ENCODE data around the gene GPATCH2. TPM values are rescaled to one million over a fixed set of nuclear protein-coding genes. Genes with fewer than 3 reads are reported as not detected.

The GPATCH2 gene
- total RNA-seq, 1 experiment from 2014 or later = 11.3 TPM

DNA sequence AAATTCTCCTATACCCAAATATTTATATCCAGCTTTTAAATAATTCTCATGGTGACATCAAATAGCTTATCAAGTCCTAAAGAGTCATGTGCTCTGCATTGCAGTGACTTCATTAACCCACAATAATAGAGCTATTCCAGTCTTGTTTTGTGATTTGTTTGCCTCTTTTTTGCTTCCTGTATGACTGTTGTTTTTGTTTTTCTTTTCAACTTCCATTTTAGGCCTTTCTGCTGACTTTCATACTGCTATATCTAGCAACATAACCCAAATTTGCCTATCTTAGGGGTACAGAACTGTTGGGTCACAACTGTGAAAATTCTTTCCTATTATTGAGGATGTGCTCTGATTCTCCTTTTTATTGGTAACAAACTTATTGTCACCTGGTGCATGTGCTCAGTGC lies 30.5 kb upstream of the GPATCH2 start:
- H2AFZ ChIP-seq (ENCODE audit: low read depth, low read length, poor library complexity, severe bottlenecking) = peak overlapping the region; percentile 11
- no peak overlapping the region for H3K27ac ChIP-seq (ENCODE audit: low read depth, low read length)

More for the DNA sequence above, 30.5 kb upstream of the GPATCH2 start:
- Histone ChIP-seq H3K79me2 (ENCODE audit: insufficient read depth, low read length) (no peaks in the 10 kb centered on the region), H3K4me3 (replicated peaks in 1 of 2; ENCODE audit: low read depth in 1 of 2, low read length in 2 of 2) (no peak overlapping the region), H3K9me2 (ENCODE audit: insufficient read depth) (no peaks in the 10 kb centered on the region), H3K4me1 (ENCODE audit: control insufficient read depth in 1 of 2, insufficient read depth in 2 of 2, low read length in 2 of 2) (peaks cover 0 to 16% of the 10 kb centered on the region in 2 experiments; a peak in 2 of 4 replicates), H4K20me1 (ENCODE audit: insufficient read depth) (no peaks in the 10 kb centered on the region), H3K9me3 (ENCODE audit: control insufficient read depth in 1 of 2, insufficient read depth in 1 of 2, low read depth in 1 of 2, low read length in 2 of 2) (no peaks in the 10 kb centered on the region), H3K27me3 (ENCODE audit: insufficient read depth, low read length) (no peaks in the 10 kb centered on the region), H3K9ac (ENCODE audit: low read length) (no peak overlapping the region), H3K36me3 (ENCODE audit: control insufficient read depth in 1 of 2, insufficient read depth in 2 of 2, low read length in 2 of 2) (no peaks in the 10 kb centered on the region), H3K4me2 (ENCODE audit: low read length) (peak overlapping the region; percentile 55; the same call in 1 of the 2 replicates)
- BruUV-seq (replicated peaks) = no TSS peak
- intact Hi-C loops (cut with micrococcal nuclease) = no loop called here
- ATAC-seq (no peak), DNase-seq (ENCODE audit: low read depth, low spot score) (no peak)
- no peak for TF ChIP-seq CBX3 (IDR thresholded peaks at IDR 0.05; ENCODE audit: low read depth)
- no peak for TF ChIP-seq SRF (IDR thresholded peaks at IDR 0.05; ENCODE audit: low read depth)
- TF ChIP-seq, protein P1, sequence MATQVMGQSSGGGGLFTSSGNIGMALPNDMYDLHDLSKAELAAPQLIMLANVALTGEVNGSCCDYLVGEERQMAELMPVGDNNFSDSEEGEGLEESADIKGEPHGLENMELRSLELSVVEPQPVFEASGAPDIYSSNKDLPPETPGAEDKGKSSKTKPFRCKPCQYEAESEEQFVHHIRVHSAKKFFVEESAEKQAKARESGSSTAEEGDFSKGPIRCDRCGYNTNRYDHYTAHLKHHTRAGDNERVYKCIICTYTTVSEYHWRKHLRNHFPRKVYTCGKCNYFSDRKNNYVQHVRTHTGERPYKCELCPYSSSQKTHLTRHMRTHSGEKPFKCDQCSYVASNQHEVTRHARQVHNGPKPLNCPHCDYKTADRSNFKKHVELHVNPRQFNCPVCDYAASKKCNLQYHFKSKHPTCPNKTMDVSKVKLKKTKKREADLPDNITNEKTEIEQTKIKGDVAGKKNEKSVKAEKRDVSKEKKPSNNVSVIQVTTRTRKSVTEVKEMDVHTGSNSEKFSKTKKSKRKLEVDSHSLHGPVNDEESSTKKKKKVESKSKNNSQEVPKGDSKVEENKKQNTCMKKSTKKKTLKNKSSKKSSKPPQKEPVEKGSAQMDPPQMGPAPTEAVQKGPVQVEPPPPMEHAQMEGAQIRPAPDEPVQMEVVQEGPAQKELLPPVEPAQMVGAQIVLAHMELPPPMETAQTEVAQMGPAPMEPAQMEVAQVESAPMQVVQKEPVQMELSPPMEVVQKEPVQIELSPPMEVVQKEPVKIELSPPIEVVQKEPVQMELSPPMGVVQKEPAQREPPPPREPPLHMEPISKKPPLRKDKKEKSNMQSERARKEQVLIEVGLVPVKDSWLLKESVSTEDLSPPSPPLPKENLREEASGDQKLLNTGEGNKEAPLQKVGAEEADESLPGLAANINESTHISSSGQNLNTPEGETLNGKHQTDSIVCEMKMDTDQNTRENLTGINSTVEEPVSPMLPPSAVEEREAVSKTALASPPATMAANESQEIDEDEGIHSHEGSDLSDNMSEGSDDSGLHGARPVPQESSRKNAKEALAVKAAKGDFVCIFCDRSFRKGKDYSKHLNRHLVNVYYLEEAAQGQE (IDR thresholded peaks at IDR 0.05; ENCODE audit: low read depth) = no peak
- TF ChIP-seq, protein P2, sequence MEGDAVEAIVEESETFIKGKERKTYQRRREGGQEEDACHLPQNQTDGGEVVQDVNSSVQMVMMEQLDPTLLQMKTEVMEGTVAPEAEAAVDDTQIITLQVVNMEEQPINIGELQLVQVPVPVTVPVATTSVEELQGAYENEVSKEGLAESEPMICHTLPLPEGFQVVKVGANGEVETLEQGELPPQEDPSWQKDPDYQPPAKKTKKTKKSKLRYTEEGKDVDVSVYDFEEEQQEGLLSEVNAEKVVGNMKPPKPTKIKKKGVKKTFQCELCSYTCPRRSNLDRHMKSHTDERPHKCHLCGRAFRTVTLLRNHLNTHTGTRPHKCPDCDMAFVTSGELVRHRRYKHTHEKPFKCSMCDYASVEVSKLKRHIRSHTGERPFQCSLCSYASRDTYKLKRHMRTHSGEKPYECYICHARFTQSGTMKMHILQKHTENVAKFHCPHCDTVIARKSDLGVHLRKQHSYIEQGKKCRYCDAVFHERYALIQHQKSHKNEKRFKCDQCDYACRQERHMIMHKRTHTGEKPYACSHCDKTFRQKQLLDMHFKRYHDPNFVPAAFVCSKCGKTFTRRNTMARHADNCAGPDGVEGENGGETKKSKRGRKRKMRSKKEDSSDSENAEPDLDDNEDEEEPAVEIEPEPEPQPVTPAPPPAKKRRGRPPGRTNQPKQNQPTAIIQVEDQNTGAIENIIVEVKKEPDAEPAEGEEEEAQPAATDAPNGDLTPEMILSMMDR (IDR thresholded peaks at IDR 0.05 in 2 of 3, conservative IDR thresholded peaks at IDR 0.05 in 1 of 3; ENCODE audit: borderline replicate concordance in 1 of 3, insufficient read depth in 1 of 3, low read depth in 2 of 3, low read length in 2 of 3) = no peak
- TF ChIP-seq ZNF274 (IDR thresholded peaks at IDR 0.05; ENCODE audit: low read depth, low read length) = no peak
- no peak for TF ChIP-seq CEBPB (IDR thresholded peaks at IDR 0.05; ENCODE audit: low read depth)
- RAD21 ChIA-PET (ENCODE audit: low non-redundant PET in 1 of 2, low total read pairs in 2 of 2, uncharacterized antibody in 2 of 2, unreplicated experiment in 2 of 2) = no interaction called here
- POLR2A ChIA-PET = no interaction called here
- CTCF ChIA-PET = interaction anchor here (1.0 to 1.3 kb wide), 3 partner anchors 8 to 17 kb away, joined by 3 read pairs; no protein-coding TSS in a partner anchor
